ENCODE results near the gene MTHFD1L.

Gene MTHFD1L

DNA sequence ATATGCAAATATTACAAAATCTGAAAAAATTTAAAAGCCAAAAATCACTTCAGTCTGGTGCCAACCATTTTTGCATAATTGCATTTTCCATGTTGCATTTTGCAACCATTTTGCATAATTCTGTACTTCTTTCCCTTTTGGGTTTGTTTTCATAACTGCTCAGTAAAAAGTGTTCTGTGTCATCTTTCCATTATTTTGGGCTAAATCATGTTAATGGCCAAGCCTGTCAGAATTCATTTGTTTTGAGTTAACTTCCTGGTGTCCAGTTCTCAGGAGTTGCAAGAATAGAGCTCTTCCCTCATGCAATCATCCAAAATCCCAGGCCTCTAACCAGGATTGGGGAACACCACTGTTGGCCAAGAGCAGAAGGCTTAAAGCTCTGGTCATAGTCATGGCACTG, 133.6 kb downstream of the MTHFD1L start:
- TF ChIP-seq, protein P1, sequence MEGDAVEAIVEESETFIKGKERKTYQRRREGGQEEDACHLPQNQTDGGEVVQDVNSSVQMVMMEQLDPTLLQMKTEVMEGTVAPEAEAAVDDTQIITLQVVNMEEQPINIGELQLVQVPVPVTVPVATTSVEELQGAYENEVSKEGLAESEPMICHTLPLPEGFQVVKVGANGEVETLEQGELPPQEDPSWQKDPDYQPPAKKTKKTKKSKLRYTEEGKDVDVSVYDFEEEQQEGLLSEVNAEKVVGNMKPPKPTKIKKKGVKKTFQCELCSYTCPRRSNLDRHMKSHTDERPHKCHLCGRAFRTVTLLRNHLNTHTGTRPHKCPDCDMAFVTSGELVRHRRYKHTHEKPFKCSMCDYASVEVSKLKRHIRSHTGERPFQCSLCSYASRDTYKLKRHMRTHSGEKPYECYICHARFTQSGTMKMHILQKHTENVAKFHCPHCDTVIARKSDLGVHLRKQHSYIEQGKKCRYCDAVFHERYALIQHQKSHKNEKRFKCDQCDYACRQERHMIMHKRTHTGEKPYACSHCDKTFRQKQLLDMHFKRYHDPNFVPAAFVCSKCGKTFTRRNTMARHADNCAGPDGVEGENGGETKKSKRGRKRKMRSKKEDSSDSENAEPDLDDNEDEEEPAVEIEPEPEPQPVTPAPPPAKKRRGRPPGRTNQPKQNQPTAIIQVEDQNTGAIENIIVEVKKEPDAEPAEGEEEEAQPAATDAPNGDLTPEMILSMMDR (IDR thresholded peaks at IDR 0.05; ENCODE audit: insufficient read depth, low read length, poor library complexity, severe bottlenecking): no peak
- TF ChIP-seq EZH2phosphoT487 (conservative IDR thresholded peaks at IDR 0.05; ENCODE audit: low read length): no peak

DNA sequence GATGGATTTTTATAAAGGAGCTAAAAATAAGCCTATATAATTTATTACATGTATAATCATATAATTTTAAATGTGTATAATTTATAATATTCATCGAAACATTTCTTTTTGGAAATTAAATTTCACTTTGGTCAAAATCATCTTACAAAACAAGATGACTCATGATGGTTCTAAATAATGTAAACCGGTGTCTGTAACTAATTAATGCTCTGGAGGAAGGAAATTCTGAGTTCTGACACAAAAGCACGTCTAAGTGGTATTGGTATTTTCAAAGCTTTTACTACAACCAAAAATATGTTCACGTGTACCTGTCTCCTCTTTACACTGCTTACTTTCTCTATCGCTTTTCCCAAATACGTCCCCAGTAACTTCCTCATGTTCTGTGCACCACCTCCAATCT, 134.1 kb downstream of the MTHFD1L start:
- no peak overlapping the region for H3K9ac ChIP-seq (ENCODE audit: low read length)
- H3F3A ChIP-seq (ENCODE audit: insufficient read depth): no peaks in the 10 kb centered on the region
- no peak overlapping the region for H3K27ac ChIP-seq (ENCODE audit: low read depth, low read length)
- no peaks in the 10 kb centered on the region for H3K36me3 ChIP-seq (ENCODE audit: low read length)
- H2AFZ ChIP-seq (ENCODE audit: low read depth, low read length, severe bottlenecking): no peak overlapping the region
- no peaks in the 10 kb centered on the region for H3K9me3 ChIP-seq (ENCODE audit: insufficient read depth, low read length)
- no peaks in the 10 kb centered on the region for H3K27me3 ChIP-seq (ENCODE audit: low read length)
- TF ChIP-seq EZH2phosphoT487 (conservative IDR thresholded peaks at IDR 0.05; ENCODE audit: low read length): no peak
- TF ChIP-seq, protein P1 (IDR thresholded peaks at IDR 0.05; ENCODE audit: insufficient read depth, low read length, poor library complexity, severe bottlenecking): no peak
- H3K79me2 ChIP-seq (ENCODE audit: insufficient read depth, low read length): no peaks in the 10 kb centered on the region
- H3K9me2 ChIP-seq (replicated peaks; ENCODE audit: insufficient read depth, low read length): no peaks in the 10 kb centered on the region
- H4K20me1 ChIP-seq (ENCODE audit: low read depth, low read length): no peaks in the 10 kb centered on the region
- no peak overlapping the region for H3K4me3 ChIP-seq (ENCODE audit: insufficient read depth, low read length, poor library complexity, severe bottlenecking)
- no peak overlapping the region for H3K4me2 ChIP-seq (ENCODE audit: low read depth, low read length, poor library complexity, severe bottlenecking)

More for the DNA sequence above, 133.6 kb downstream of the MTHFD1L start:
- Histone ChIP-seq H3K27me3 (ENCODE audit: low read length) (no peaks in the 10 kb centered on the region), H3K9ac (ENCODE audit: low read length) (no peak overlapping the region), H2AFZ (ENCODE audit: low read depth, low read length, severe bottlenecking) (no peak overlapping the region), H3K4me3 (ENCODE audit: insufficient read depth, low read length, poor library complexity, severe bottlenecking) (no peak overlapping the region), H3F3A (ENCODE audit: insufficient read depth) (no peaks in the 10 kb centered on the region), H4K20me1 (ENCODE audit: low read depth, low read length) (no peaks in the 10 kb centered on the region), H3K36me3 (ENCODE audit: low read length) (no peaks in the 10 kb centered on the region), H3K9me3 (ENCODE audit: insufficient read depth, low read length) (no peaks in the 10 kb centered on the region), H3K79me2 (ENCODE audit: insufficient read depth, low read length) (no peaks in the 10 kb centered on the region), H3K9me2 (replicated peaks; ENCODE audit: insufficient read depth, low read length) (no peaks in the 10 kb centered on the region), H3K4me2 (ENCODE audit: low read depth, low read length, poor library complexity, severe bottlenecking) (no peak overlapping the region), H3K27ac (ENCODE audit: low read depth, low read length) (no peak overlapping the region)

DNA sequence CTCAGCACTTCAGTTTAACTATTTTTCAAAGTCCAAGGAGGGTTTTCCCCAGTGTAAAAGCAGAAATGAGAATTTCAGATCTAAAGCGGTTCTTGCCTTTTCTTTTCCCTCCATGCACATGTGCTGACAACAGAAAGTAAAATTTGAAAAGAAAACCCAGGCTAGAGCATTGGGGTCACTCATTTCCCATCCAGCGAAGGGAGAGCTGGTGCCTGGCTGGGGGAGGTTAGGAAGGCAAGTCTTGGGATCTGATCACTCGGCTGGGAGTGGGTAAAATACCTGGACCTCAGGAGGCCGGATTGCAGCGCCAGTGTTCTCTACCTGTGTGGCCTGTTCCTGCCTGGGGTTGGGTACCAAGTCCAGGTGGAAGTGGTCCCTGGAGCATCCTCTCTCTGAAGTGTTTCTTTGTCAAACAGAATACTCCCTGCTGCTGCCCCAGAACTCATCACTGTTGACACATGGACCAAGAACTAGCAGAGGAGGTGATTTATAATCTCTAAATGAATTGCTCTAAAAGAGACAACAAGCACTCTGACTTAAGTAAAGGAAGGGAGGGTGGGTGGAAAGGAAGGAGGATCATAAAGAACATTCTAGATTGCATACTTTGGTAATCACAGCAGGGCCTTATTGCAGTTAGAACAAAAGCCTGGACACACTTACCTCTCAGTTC, 136.0 kb downstream of the MTHFD1L start:
- TF ChIP-seq, protein P1 (IDR thresholded peaks at IDR 0.05; ENCODE audit: insufficient read depth, low read length, poor library complexity, severe bottlenecking): no peak
- TF ChIP-seq EZH2phosphoT487 (conservative IDR thresholded peaks at IDR 0.05; ENCODE audit: low read length): no peak
- Histone ChIP-seq H3K4me3 (ENCODE audit: insufficient read depth, low read length, poor library complexity, severe bottlenecking) (no peak overlapping the region), H3K27ac (ENCODE audit: low read depth, low read length) (no peak overlapping the region)

More for the DNA sequence above, 136.0 kb downstream of the MTHFD1L start:
- Histone ChIP-seq H3F3A (ENCODE audit: insufficient read depth) (no peaks in the 10 kb centered on the region), H4K20me1 (ENCODE audit: low read depth, low read length) (no peaks in the 10 kb centered on the region), H3K36me3 (ENCODE audit: low read length) (no peaks in the 10 kb centered on the region), H3K27me3 (ENCODE audit: low read length) (no peaks in the 10 kb centered on the region), H3K9me2 (replicated peaks; ENCODE audit: insufficient read depth, low read length) (no peaks in the 10 kb centered on the region), H2AFZ (ENCODE audit: low read depth, low read length, severe bottlenecking) (no peak overlapping the region), H3K9me3 (ENCODE audit: insufficient read depth, low read length) (no peaks in the 10 kb centered on the region), H3K4me2 (ENCODE audit: low read depth, low read length, poor library complexity, severe bottlenecking) (no peak overlapping the region), H3K9ac (ENCODE audit: low read length) (no peak overlapping the region), H3K79me2 (ENCODE audit: insufficient read depth, low read length) (no peaks in the 10 kb centered on the region)

Measured in SU-DHL-6 (cell line).